ENCODE measurements around the gene NME3. TPM values are rescaled to one million over a fixed set of nuclear protein-coding genes. Genes with fewer than 3 reads are reported as not detected.

Gene NME3
- total and polyA plus RNA-seq, 2 of the 13 experiments (the other 11 are each of a cell fraction or from before 2014, with no cell fraction given), result 10.4 to 15.9 TPM

GRCh38 chr16:1772908-1773702 lies 1.8 kb upstream of the NME3 start, which contains the start of gene MRPS34 (continued):
- peak; percentile 60; the same call in 1 of the 2 replicates for TF ChIP-seq FOXO1 (CRISPR knock-in tag; IDR thresholded peaks at IDR 0.05)
- no peak for TF ChIP-seq MATR3 (CRISPR knock-in tag; IDR thresholded peaks at IDR 0.05)
- no peak for TF ChIP-seq NFE2L2 (IDR thresholded peaks at IDR 0.05; ENCODE audit: low read length)
- peak; percentile 76; the same call in 1 of the 2 replicates for TF ChIP-seq ARNT2 (CRISPR knock-in tag; IDR thresholded peaks at IDR 0.05; ENCODE audit: low read depth)
- no peak for TF ChIP-seq RCOR2 (CRISPR knock-in tag; IDR thresholded peaks at IDR 0.05)
- no peak for TF ChIP-seq SUZ12 (IDR thresholded peaks at IDR 0.05; ENCODE audit: low read depth, low read length)
- TF ChIP-seq ZNF788 (CRISPR knock-in tag; IDR thresholded peaks at IDR 0.05; ENCODE audit: borderline replicate concordance), result peak; percentile 93
- TF ChIP-seq LCORL (IDR thresholded peaks at IDR 0.05), result no peak
- TF ChIP-seq LCORL (CRISPR knock-in tag; IDR thresholded peaks at IDR 0.05), result peak; percentile 74
- 0 out of 2 replicates have a peak, but pooled peaks have one; percentile 17 for TF ChIP-seq FOXP4 (CRISPR knock-in tag; IDR thresholded peaks at IDR 0.05)
- TF ChIP-seq MXI1 (IDR thresholded peaks at IDR 0.05; ENCODE audit: borderline replicate concordance, low read depth, low read length), result peak; percentile 78; the same call in 2 of the 3 replicates
- TF ChIP-seq STAT5B (CRISPR knock-in tag; IDR thresholded peaks at IDR 0.05), result 0 out of 2 replicates have a peak, but pooled peaks have one; percentile 48
- TF ChIP-seq THYN1 (CRISPR knock-in tag; IDR thresholded peaks at IDR 0.05; ENCODE audit: borderline replicate concordance, low read depth), result no peak
- TF ChIP-seq ELF4 (CRISPR knock-in tag; IDR thresholded peaks at IDR 0.05; ENCODE audit: borderline replicate concordance), result no peak
- TF ChIP-seq NONO (IDR thresholded peaks at IDR 0.05), result no peak
- TF ChIP-seq NONO (CRISPR knock-in tag; conservative IDR thresholded peaks at IDR 0.05), result peak; percentile 96
- peak; percentile 14; the same call in 1 of the 2 replicates for TF ChIP-seq HNRNPUL1 (IDR thresholded peaks at IDR 0.05; ENCODE audit: low read depth, low read length)
- TF ChIP-seq TMF1 (CRISPR knock-in tag; IDR thresholded peaks at IDR 0.05; ENCODE audit: low read depth), result peak; percentile 85
- peak; percentile 62; the same call in 1 of the 2 replicates for TF ChIP-seq NCOA2 (CRISPR knock-in tag; IDR thresholded peaks at IDR 0.05)
- no peak for TF ChIP-seq KDM6A (CRISPR knock-in tag; IDR thresholded peaks at IDR 0.05; ENCODE audit: low read depth)
- TF ChIP-seq NFKB2 (CRISPR knock-in tag; IDR thresholded peaks at IDR 0.05; ENCODE audit: borderline replicate concordance), result peak; percentile 72; the same call in 1 of the 2 replicates
- TF ChIP-seq JUNB (CRISPR knock-in tag; IDR thresholded peaks at IDR 0.05; ENCODE audit: borderline replicate concordance), result no peak
- peak; percentile 88; the same call in 1 of the 2 replicates for TF ChIP-seq ZNF773 (CRISPR knock-in tag; IDR thresholded peaks at IDR 0.05; ENCODE audit: borderline replicate concordance)
- TF ChIP-seq TCF7 (IDR thresholded peaks at IDR 0.05; ENCODE audit: low read depth), result no peak
- TF ChIP-seq HNF4G (IDR thresholded peaks at IDR 0.05; ENCODE audit: borderline replicate concordance, low read depth, low read length), result peak; percentile 15; the same call in 1 of the 2 replicates
- 0 out of 2 replicates have a peak, but pooled peaks have one; percentile 35 for TF ChIP-seq HNF4G (CRISPR knock-in tag; IDR thresholded peaks at IDR 0.05; ENCODE audit: borderline replicate concordance, low read depth)
- TF ChIP-seq THRA (CRISPR knock-in tag; IDR thresholded peaks at IDR 0.05; ENCODE audit: borderline replicate concordance), result peak; percentile 8; the same call in 1 of the 2 replicates
- peak; percentile 51; the same call in 1 of the 2 replicates for TF ChIP-seq ZNF143 (CRISPR knock-in tag; IDR thresholded peaks at IDR 0.05)
- peak; percentile 79; the same call in 1 of the 2 replicates for TF ChIP-seq ZBTB7A (CRISPR knock-in tag; IDR thresholded peaks at IDR 0.05)
- TF ChIP-seq ZNF253 (CRISPR knock-in tag; IDR thresholded peaks at IDR 0.05; ENCODE audit: borderline replicate concordance), result peak; percentile 85; the same call in 1 of the 2 replicates

Measured in HepG2 (cell line).